GM18520 (cell line): Measurements from ENCODE around the gene TMCO4.
"Not testable (repeated sequence)": the region's sequence is repeated elsewhere in the genome, so short reads cannot be mapped to it uniquely, and the experiment has no call there.

Source experiments
- ATAC-seq: cut with Tn5 transposase; IDR thresholded peaks from one replicate; pipeline ENCODE4 v1.9.1; 2021; ENCODE audit not compliant: unreplicated experiment

Gene TMCO4

DNA sequence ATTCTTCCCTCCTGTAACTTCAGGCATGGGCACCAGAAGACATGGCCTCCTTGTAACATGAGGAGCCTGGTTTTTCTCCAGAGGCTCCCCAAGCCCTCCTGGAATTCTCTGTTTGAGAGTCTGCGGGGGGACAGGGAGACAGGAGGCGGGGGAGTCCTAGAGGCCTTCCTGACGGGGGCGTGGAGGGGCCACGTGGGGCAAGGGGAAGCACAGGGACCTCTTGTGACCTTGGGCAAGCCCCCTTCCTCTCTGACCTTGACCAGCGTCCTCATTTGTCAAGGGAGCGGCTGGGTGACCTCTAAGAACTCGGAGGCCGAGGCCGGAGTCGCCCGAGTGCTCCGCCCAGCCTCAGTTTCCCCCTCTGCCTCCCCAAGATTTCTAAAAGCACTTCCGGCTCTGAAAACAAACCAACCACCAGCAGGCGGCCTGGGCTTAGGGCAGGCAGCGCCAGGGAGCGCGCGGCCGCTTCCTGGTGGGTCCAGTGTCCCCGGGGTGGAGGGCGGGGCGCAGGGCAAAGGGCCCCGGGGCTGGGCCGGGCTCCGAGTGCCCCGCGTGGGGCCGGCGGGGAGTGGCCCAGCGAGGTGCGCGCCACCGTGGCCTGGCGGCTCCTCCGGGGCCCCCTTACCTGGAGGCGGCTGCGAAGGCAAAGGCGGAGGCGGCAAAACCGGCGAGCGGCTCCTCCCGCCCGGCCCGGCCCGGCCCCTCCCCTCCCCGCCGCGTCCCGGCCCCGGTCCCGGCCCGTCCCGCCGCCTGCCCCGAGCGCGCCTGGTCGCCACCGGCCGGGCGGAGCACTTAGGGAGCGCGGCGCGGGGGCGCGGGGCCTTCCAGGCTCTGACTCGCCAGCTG, at the start of gene TMCO4:
Gene TMCO4, minus strand, starts transcription at position 687 of the 846 bp plus-strand sequence. CDS start 19,158 bp downstream, outside the sequence.
- no peak for ATAC-seq

- ATAC-seq = not testable (repeated sequence)
Measured at GRCh38 chr1:19849307-19849706, 49.6 kb upstream of the TMCO4 start.

- not testable (repeated sequence) for ATAC-seq
Measured at GRCh38 chr1:19847334-19847733, 47.6 kb upstream of the TMCO4 start.

- ATAC-seq = no peak
Measured at GRCh38 chr1:19846338-19846737, 46.6 kb upstream of the TMCO4 start.

- no peak for ATAC-seq
Measured at GRCh38 chr1:19845555-19845954, 45.8 kb upstream of the TMCO4 start.

GRCh38 chr1:19844731-19845495, 45.2 kb upstream of the TMCO4 start:
- ATAC-seq = no peak

- ATAC-seq = no peak
Measured at GRCh38 chr1:19840228-19840627, 40.5 kb upstream of the TMCO4 start.

GRCh38 chr1:19837866-19838265, 38.1 kb upstream of the TMCO4 start:
- ATAC-seq = no peak

GRCh38 chr1:19835578-19835977, 35.9 kb upstream of the TMCO4 start:
- ATAC-seq = no peak

DNA sequence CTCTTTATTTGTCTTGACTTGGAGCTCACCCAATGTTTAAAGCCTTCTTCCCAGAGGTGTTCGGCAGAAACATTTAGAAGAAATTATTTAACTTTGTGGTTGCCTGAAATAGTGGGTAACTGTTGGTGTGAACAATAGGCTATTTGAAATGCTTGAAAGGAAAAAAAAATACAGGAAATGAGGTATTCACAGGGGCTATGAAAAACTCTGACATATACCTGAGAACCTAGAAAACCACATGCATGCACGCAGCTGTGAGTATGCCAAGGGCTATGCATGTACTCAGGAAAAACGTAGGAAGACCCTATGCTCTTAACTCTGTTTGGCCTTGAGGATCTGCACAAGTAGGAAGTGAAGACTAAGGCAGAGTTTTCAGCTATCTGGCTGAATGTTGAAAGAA, 31.7 kb upstream of the TMCO4 start:
- no peak for ATAC-seq

GRCh38 chr1:19828546-19828945, 28.8 kb upstream of the TMCO4 start:
- ATAC-seq = no peak

DNA sequence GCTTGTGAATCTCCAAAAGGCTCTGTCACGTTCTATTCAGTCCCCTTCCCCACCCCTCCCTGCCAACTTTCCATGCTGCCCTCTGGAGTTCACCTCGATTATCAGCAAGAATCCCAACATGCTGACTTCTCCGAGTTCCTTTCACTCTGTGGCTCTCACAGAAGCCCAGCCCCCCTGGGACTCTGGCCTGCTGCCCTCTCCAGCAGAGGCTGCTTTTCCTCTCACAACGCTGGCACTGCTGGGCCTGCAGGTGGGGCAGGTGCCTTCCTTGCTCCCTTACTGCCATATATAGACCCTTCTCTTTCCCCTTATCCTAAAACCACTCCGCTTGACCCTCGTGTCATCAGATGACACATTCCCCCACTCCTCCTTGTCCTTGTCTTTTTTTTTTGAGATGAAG, 25.6 kb upstream of the TMCO4 start:
- no peak for ATAC-seq

- ATAC-seq = no peak
Measured at GRCh38 chr1:19824541-19824940, 24.8 kb upstream of the TMCO4 start.

DNA sequence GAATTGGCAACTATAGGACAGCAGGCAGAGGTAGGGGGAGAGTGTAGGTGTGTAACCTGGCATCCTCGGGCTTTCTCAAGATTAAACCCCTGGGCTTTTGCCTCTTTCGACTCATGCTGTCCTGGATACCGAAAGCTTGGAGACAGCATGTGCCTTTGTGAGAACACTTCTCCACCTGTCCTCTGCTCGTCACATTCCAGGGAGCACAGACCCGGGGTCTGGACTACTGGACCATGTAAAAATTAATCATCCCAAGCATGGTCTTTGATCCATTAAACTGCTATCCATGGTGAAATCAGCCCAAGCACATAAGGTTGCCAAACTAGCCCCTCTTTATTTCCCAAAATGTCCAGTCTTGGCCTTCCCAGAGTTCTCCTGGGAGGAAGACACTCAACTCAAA, 24.3 kb upstream of the TMCO4 start:
- ATAC-seq = no peak

- ATAC-seq = no peak
Measured at GRCh38 chr1:19819701-19820100, 20.0 kb upstream of the TMCO4 start.

DNA sequence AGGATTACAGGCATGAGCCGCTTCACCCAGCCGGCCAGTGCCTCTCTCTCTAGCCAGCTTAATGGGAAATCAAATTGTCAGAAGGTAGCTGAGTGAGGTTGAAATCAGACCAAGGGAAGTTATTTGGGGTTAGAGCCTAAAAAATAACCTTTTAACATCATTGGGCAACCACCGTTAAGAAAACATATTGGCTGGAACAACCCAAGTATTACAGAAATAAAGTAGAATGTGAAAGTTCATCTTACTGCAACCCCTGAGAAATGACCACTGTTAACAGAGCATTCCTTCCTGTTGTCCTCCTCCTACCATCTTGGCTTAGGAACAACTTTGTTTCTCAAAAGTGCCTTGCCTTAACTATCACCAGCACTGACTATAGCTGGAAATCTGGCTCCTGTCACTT, 18.6 kb upstream of the TMCO4 start:
- no peak for ATAC-seq

DNA sequence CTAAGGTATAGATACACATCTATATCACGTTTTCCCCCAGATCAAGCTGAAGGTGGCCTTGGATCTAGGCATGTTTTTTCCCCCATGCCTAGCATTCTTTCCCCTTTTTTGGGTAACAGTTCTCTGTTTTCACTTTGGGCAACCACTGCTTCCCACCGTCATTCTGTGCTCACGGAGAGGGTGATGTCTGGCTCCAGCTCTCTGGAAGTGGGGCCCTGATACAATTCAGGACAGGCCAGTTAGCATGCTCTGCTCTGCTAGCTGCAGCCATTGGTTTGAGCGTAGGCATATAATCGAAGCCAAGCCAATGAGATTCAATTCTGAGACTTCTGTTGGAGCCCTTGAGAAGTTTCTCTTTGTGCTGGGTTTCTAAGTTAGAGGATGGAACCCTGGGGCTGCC, 17.4 kb upstream of the TMCO4 start:
- ATAC-seq = no peak

DNA sequence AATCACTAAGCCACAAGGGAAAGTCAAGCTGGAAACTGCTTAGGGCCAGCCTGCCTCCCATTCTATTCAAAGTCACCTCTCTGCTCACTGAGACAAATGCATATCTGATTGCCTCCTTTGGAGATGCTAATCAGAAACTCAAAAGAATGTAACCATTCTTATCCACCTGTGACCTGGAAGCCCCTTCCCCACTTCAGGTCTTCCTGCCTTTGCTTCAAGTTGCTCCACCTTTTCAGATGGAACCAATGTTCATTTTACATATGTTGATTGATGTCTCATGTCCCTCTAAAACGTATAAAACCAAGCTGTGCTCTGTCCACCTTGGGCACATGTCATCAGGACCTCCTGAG, 17.0 kb upstream of the TMCO4 start:
- ATAC-seq = not testable (repeated sequence)

GRCh38 chr1:19815801-19816736, 16.4 kb upstream of the TMCO4 start:
- no peak for ATAC-seq

GRCh38 chr1:19814681-19815503, 15.2 kb upstream of the TMCO4 start, which contains the start of gene RNF186:
TSS of gene RNF186 (minus strand) at chr1:19815283. CDS start at chr1:19815101, 182 bp downstream.
- ATAC-seq = no peak
